Panc1 (cell line): ENCODE data around the gene RAX2.

Experiments used
- SIN3A ChIP-seq: IDR thresholded peaks from 2 replicates; pipeline ENCODE4 v1.6.1; 2012; ENCODE audit warnings: low read depth, mild to moderate bottlenecking, low read length, moderate library complexity, borderline replicate concordance; ENCODE audit not compliant: insufficient read depth
- TCF7L2 ChIP-seq: IDR thresholded peaks from 2 replicates; pipeline ENCODE4 v1.6.1; 2011; ENCODE audit warnings: mild to moderate bottlenecking, low read depth, low read length, inconsistent platforms
- TF ChIP-seq, protein P1 (sequence below): fragments of 450-650 bp; IDR thresholded peaks from 2 replicates; pipeline ENCODE4 v1.5.1; 2017; ENCODE audit warnings: mild to moderate bottlenecking

DNA sequence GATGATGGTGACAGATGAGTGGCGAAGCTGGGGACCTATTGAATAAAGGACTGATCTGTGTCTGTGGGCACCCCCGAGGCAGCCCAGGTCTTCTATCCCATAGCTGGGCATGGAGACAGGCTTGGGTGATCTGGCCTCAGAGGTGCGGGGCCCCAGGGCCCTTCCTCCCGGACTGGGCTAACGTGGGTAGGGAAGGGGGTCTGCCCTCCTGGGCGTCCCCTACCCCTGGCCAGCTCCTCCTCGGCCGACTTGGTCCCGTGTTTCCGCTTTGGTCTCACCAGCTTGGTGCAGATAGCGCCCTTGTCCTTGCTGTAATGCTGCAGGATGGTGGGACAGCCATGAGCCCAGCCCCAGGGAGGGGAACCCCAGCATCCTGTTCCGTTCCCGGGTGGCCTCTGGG lies 10.9 kb upstream of the RAX2 start:
- TF ChIP-seq, protein P1, sequence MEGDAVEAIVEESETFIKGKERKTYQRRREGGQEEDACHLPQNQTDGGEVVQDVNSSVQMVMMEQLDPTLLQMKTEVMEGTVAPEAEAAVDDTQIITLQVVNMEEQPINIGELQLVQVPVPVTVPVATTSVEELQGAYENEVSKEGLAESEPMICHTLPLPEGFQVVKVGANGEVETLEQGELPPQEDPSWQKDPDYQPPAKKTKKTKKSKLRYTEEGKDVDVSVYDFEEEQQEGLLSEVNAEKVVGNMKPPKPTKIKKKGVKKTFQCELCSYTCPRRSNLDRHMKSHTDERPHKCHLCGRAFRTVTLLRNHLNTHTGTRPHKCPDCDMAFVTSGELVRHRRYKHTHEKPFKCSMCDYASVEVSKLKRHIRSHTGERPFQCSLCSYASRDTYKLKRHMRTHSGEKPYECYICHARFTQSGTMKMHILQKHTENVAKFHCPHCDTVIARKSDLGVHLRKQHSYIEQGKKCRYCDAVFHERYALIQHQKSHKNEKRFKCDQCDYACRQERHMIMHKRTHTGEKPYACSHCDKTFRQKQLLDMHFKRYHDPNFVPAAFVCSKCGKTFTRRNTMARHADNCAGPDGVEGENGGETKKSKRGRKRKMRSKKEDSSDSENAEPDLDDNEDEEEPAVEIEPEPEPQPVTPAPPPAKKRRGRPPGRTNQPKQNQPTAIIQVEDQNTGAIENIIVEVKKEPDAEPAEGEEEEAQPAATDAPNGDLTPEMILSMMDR = no peak
- TF ChIP-seq TCF7L2 = no peak
- TF ChIP-seq SIN3A = no peak
